ENCODE data around the gene DIAPH3.

- TF ChIP-seq CTCF (IDR thresholded peaks at IDR 0.05) (no peak), EP300 (IDR thresholded peaks at IDR 0.05) (no peak), POLR2A (IDR thresholded peaks at IDR 0.05) (no peak)
These were observed 19.2 kb upstream of the DIAPH3 start for GRCh38 chr13:60182907-60183306.
